ENCODE results near the gene ADAMTSL5.

The ADAMTSL5 gene

GRCh38 chr19:1503925-1504773 is 8.7 kb downstream of the ADAMTSL5 start:
- Histone ChIP-seq H3K36me3 (ENCODE audit: low read length) (no peaks in the 10 kb centered on the region), H3K9ac (ENCODE audit: low read length) (no peak overlapping the region), H4K20me1 (ENCODE audit: low read depth, low read length) (no peaks in the 10 kb centered on the region), H3K9me2 (replicated peaks; ENCODE audit: insufficient read depth, low read length) (no peaks in the 10 kb centered on the region), H3K9me3 (ENCODE audit: insufficient read depth, low read length) (no peaks in the 10 kb centered on the region), H3K27me3 (ENCODE audit: low read length) (no peaks in the 10 kb centered on the region), H3K27ac (ENCODE audit: low read depth, low read length) (no peak overlapping the region), H3K79me2 (ENCODE audit: insufficient read depth, low read length) (no peaks in the 10 kb centered on the region), H2AFZ (ENCODE audit: low read depth, low read length, severe bottlenecking) (no peak overlapping the region), H3F3A (ENCODE audit: insufficient read depth) (no peaks in the 10 kb centered on the region), H3K4me3 (ENCODE audit: insufficient read depth, low read length, poor library complexity, severe bottlenecking) (no peak overlapping the region), H3K4me2 (ENCODE audit: low read depth, low read length, poor library complexity, severe bottlenecking) (no peak overlapping the region)
- TF ChIP-seq, protein P1, sequence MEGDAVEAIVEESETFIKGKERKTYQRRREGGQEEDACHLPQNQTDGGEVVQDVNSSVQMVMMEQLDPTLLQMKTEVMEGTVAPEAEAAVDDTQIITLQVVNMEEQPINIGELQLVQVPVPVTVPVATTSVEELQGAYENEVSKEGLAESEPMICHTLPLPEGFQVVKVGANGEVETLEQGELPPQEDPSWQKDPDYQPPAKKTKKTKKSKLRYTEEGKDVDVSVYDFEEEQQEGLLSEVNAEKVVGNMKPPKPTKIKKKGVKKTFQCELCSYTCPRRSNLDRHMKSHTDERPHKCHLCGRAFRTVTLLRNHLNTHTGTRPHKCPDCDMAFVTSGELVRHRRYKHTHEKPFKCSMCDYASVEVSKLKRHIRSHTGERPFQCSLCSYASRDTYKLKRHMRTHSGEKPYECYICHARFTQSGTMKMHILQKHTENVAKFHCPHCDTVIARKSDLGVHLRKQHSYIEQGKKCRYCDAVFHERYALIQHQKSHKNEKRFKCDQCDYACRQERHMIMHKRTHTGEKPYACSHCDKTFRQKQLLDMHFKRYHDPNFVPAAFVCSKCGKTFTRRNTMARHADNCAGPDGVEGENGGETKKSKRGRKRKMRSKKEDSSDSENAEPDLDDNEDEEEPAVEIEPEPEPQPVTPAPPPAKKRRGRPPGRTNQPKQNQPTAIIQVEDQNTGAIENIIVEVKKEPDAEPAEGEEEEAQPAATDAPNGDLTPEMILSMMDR (IDR thresholded peaks at IDR 0.05; ENCODE audit: insufficient read depth, low read length, poor library complexity, severe bottlenecking), result no peak
- TF ChIP-seq EZH2phosphoT487 (conservative IDR thresholded peaks at IDR 0.05; ENCODE audit: low read length), result no peak

DNA sequence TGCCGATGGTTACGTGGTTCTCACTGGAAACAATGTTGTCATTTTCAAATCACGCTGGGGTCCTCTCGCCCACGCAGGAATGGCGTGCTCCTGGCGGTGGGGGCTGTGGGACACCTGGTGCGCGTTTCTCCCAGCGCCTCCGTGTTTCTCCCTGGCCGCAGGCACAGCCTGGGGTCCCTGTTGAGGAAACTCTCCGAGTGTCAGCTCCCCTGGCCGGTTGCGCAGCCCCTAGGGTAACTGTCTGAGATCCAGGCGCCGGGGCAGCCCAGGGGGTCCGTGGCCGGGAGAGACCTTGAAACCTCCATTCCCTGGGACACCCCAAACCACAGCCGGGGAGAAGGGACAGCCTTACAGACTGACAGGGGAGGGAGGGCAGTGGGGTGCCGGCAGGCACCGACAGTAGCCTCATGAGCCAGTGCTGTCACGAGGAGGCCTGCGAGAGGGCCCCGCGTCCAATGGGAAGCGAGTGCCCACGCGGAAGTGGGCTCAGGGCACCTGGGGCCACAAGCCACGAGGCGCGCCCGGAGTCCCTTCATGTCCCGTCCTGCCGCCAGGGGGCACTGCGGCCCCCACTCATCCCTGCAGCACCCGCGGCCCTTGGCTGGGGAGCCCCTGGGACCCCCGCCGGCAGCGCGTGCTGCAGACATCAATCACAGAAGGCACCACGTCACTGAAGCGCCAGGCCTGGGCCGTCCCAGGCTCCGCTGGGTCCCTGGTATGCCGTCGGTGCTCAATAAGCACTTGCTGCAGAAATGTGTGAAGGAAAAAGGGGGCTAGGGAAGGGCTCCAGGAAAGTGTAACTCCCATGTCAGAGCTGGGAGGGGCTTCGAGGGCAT is 9.5 kb downstream of the ADAMTSL5 start:
- Histone ChIP-seq H3K4me2 (ENCODE audit: low read depth, low read length, poor library complexity, severe bottlenecking) (no peak overlapping the region), H3K36me3 (ENCODE audit: low read length) (no peaks in the 10 kb centered on the region), H3F3A (ENCODE audit: insufficient read depth) (no peaks in the 10 kb centered on the region), H3K9ac (ENCODE audit: low read length) (no peak overlapping the region), H3K27me3 (ENCODE audit: low read length) (no peaks in the 10 kb centered on the region), H3K4me3 (ENCODE audit: insufficient read depth, low read length, poor library complexity, severe bottlenecking) (no peak overlapping the region), H3K27ac (ENCODE audit: low read depth, low read length) (no peak overlapping the region), H4K20me1 (ENCODE audit: low read depth, low read length) (no peaks in the 10 kb centered on the region), H2AFZ (ENCODE audit: low read depth, low read length, severe bottlenecking) (no peak overlapping the region), H3K79me2 (ENCODE audit: insufficient read depth, low read length) (no peaks in the 10 kb centered on the region), H3K9me2 (replicated peaks; ENCODE audit: insufficient read depth, low read length) (no peaks in the 10 kb centered on the region), H3K9me3 (ENCODE audit: insufficient read depth, low read length) (no peaks in the 10 kb centered on the region)
- TF ChIP-seq EZH2phosphoT487 (conservative IDR thresholded peaks at IDR 0.05; ENCODE audit: low read length), result no peak
- TF ChIP-seq, protein P1 (IDR thresholded peaks at IDR 0.05; ENCODE audit: insufficient read depth, low read length, poor library complexity, severe bottlenecking), result peak; percentile 59

DNA sequence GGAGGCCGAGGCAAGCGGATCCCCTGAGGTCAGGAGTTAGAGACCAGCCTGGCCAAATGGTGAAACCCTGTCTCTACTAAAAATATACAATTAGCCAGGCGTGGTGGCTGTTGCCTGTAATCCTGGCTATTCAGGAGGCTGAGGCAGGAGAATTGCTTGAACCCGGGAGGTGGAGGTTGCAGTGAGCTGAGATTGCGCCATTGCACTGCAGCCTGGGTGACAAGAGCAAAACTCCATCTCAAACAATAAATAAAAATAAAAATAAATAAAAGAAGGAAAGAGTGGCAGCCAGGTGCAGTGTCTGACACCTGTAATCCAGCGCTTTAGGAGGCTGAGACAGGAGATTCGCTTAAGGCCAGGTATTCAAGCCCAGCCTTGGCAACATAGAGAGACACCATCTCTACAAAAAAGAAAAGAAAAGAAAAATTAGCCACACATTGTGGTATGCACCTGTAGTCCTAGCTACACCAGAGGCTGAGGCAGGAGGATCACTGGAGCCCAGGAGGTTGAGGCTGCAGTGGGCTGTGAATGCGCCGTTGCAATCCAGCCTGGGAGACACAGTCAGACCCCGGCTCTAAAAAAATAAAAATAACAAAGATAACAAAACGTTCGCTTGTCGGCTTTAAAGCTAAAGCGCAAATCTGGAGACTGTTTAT is 10.3 kb downstream of the ADAMTSL5 start:
- Histone ChIP-seq H3K9ac (ENCODE audit: low read length) (no peak overlapping the region), H3K27me3 (ENCODE audit: low read length) (no peaks in the 10 kb centered on the region), H3K4me2 (ENCODE audit: low read depth, low read length, poor library complexity, severe bottlenecking) (no peak overlapping the region), H3K4me3 (ENCODE audit: insufficient read depth, low read length, poor library complexity, severe bottlenecking) (no peak overlapping the region), H3K36me3 (ENCODE audit: low read length) (no peaks in the 10 kb centered on the region), H3K27ac (ENCODE audit: low read depth, low read length) (no peak overlapping the region), H3K9me3 (ENCODE audit: insufficient read depth, low read length) (no peaks in the 10 kb centered on the region), H3F3A (ENCODE audit: insufficient read depth) (no peaks in the 10 kb centered on the region), H3K79me2 (ENCODE audit: insufficient read depth, low read length) (no peaks in the 10 kb centered on the region), H4K20me1 (ENCODE audit: low read depth, low read length) (no peaks in the 10 kb centered on the region), H2AFZ (ENCODE audit: low read depth, low read length, severe bottlenecking) (no peak overlapping the region), H3K9me2 (replicated peaks; ENCODE audit: insufficient read depth, low read length) (no peaks in the 10 kb centered on the region)
- TF ChIP-seq EZH2phosphoT487 (conservative IDR thresholded peaks at IDR 0.05; ENCODE audit: low read length), result no peak
- TF ChIP-seq, protein P1 (IDR thresholded peaks at IDR 0.05; ENCODE audit: insufficient read depth, low read length, poor library complexity, severe bottlenecking), result no peak

All from SU-DHL-6 (cell line).